Body of pancreas (tissue), 4 donors: ENCODE measurements around the gene ASB5.

Experiments used
- CTCF ChIP-seq, 7 experiments: fragments of 450-650 bp in 4 of 7; fragments of 200-600 bp in 3 of 7; sonication (generic) in 3 of 7; IDR thresholded peaks; one replicate each; pipeline ENCODE4 v1.5.1; 2016 to 2019; ENCODE audit warnings: antibody characterized with exemption in 7 of 7
- POLR2A ChIP-seq, 3 donors: fragments of 450-650 bp; IDR thresholded peaks; one replicate each; pipeline ENCODE4 v1.6.1; 2016; ENCODE audit warnings: antibody characterized with exemption in 3 of 3, mild to moderate bottlenecking in 2 of 3

- TF ChIP-seq CTCF (IDR thresholded peaks at IDR 0.05) (no peak), POLR2A (IDR thresholded peaks at IDR 0.05) (no peak)
Measured at GRCh38 chr4:176185051-176185450, 84.0 kb downstream of the ASB5 start.
